HK-2 (cell line): Measurements from ENCODE around the gene ILF2.

ENCODE experiments used
- DNase-seq: peaks from one replicate; pipeline ENCODE4 v3.0.0-alpha.2; 2018; ENCODE audit not compliant: unreplicated experiment

Gene ILF2

DNA sequence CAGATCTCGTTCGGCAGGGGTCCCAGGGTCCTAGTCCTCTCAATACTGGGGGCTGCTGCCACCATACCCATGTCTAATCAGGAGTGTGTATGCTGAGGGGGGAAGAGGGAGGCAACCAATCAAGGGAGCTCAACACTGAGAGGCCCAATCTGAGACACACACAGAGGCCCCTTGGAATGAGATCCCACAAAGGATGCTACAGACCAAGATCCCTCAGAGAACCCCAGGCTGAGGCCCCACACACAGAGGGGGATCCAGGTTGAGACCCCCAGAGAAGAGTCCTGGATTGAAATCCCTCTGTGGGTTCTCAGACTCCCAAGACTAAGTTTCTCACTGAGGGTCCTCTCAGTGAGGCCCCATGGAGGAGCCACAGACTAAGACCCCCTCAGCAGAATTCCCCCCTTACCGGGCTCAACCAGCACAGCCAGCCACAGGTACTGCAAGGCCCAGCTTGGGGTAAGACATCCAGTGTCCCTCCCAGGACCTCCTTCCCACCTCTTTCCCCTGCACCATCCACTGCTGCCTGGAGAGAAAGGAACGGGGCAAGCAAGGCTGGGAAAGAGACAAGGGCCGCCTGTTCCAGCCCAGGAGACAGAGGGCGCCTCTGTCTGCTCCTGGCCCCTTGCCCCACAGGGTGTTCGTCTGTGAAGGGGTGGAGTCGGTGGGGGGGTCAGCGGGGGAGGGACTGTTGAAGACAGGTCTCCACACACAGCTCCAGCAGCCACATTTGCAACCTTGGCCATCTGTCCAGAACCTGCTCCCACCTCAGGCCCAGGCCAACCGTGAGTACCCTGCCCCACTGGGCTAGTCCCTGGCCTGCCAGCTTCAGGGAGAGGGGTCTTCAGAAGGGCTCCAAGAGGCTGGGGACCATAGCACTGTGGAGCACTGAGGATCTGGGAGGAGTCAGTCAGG lies 42.8 kb downstream of the ILF2 start, which contains the start of gene S100A1:
TSS of gene S100A1 (plus strand) at position 720 of the 912 bp plus-strand sequence. CDS start 2,088 bp downstream, outside the sequence.
- no peak for DNase-seq

DNA sequence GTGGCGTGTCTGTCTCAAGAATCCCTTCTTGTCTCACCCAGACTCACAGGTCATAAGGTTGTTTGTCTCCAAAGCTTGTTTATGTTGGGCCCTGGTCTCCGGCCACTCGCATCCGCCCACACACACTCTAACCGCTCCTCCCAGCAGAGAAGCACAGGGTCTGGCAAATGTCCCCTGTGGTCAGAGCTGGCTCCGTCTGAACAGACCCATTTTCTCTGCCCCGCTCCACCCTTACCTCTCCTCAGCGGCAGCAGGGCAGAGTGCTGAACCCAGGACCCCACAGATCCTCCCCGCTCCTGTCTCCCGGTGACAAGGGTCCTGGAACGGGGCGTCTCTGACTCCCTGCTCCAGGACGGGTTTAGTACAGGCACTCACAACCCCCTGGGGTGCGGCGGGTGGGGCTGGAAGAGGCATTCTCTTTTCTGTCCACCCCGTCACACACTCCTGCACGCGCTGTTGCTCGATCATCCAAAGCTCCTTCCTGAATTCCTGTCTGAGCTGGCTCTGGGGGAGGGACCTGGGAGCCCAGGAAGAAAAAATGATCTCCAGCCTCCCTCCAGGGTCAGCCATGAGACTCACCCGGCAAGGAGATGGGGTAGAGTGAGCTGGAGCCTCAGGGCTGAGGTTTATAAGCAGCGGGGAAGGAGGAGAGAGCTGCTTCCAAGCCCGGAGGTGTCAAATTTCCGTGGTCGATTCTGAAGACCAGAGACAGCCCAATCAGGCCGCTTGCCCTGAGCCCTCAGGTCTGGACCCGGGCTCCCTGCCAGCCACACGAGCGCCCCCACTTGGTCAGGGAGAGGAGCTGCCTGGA lies 43.7 kb downstream of the ILF2 start, which contains the start of gene S100A13:
TSS of gene S100A13 (minus strand) at position 602 of the 811 bp plus-strand sequence. CDS start 1,033 bp downstream, outside the sequence.
- peak; percentile 92 for DNase-seq

DNA sequence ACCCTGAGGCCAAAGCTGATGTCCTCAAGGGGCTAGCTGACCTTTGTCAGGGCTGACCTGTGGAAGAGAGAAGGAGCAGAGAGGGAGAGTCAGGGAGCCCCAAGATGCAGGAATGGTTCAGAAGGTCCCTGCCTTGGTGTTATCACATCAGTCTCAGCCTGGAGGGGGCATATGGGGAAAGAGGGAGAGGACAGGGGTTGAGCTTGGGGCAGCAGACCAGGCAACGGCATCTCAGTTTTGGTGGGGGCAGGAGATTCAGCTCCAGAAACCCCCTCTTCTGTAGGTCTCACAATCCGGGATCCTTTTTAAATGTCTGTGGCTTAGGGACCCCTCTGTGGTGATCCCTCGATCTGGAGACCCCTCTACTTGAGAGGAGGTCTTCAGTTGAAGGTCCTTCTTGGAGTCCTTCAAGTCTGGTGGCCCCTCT lies 44.3 kb downstream of the ILF2 start:
- no peak for DNase-seq

DNA sequence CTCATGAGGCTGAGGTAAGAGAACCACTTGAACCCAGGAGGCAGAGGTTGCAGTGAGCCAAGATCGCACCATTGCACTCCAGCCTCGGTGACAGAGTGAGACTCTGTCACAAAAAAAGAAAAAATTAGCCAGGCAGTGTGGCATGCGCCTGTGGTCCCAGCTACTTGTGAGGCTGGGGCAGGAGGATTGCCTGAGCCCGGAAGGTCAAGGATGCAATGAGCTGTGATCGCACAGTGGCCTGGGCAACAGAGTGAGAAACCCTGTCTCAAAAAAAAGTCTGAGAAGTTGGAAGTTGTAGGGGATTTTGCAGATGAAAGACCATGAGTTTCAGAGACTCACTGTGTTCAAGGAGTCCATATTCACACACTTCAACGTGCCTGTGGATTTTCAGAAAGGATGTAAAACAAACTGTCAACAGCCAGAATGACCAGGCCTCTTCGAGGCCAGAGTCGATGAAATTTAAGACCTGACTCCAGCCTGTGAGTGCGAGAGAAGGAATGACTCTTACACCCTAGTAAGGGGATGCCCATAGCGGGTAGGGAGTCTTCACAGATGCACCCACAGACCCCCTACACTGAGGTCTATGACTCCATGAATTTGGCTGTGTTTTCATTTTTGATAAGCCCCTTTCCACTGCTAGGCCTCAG lies 45.7 kb downstream of the ILF2 start:
- no peak for DNase-seq

DNA sequence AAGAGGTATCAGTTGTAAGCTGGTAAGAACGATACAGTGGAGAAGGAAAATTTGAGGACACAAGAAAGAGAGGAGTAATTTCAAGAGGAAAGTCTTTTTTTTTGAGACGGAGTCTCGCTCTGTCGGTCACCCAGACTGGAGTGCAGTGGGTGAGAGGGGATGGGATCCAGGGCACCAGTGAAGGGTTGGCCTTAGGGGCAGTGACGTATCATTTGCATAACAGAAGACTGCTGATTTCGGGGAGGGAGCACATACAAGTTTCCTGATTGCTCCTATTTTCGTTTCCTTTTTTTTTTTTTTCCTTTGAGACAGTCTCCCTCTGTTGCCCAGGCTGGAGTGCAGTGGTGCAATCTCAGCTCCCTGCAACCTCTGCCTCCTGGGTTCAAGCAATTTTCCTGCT lies 47.7 kb downstream of the ILF2 start:
- DNase-seq = no peak

DNA sequence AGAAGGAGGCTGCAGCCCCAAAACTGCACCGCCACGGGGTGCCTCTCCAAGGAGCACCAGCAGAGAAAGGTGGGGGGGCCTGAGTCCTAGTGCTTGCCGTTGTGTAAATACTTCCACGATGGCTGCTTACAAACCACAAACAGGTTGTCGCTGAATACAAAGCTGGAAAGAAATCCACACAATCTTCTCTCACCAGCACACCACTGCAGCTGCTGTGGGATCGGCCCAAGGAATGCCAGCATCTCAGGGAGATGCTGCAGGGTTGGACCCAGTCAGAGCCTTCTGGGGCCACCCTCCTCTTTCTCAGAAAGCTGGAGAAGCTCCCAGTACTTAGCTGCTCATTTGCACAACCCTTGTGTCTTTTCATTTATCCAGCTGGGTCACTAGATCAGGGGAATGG lies 51.6 kb downstream of the ILF2 start:
- DNase-seq = no peak

DNA sequence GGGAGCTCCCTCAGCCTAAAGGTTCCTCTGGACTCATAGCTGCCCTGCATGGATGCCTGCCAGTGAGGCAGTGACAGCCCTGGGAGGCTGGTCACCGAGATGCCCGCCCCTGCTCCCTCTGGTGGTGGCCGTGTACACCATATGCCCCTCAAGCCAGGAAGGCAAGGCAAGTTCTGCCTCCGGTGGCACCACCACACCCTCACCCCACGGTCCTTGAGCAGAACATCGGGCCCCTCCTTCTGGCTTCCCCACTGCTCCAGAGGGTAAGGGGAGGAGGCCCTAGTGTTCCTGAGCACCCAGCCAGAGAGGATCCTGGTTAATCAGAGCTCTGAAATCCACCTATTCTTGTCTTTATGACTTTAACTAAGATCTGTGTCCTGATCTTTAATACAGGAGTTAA lies 53.1 kb downstream of the ILF2 start:
- no peak for DNase-seq

DNA sequence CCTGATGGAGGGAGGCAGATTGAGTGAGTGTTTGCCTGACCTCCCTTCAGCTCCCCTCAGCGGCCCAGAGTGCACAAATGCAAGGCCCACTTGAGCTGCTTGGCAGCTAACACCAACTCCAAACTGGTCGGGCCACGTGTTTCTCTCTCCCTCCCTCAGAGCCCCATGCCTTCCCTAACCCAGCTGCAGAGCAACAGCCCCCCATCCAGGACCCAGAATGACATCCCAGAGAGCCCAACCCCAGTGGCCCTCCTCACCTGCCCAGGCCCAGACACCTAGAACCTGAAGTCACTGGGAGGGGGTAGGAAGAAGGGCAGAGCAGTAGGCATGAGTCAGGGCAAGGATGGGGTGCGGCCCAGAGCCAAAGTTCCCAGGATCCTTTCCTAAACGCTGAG lies 53.9 kb downstream of the ILF2 start:
- DNase-seq = no peak

DNA sequence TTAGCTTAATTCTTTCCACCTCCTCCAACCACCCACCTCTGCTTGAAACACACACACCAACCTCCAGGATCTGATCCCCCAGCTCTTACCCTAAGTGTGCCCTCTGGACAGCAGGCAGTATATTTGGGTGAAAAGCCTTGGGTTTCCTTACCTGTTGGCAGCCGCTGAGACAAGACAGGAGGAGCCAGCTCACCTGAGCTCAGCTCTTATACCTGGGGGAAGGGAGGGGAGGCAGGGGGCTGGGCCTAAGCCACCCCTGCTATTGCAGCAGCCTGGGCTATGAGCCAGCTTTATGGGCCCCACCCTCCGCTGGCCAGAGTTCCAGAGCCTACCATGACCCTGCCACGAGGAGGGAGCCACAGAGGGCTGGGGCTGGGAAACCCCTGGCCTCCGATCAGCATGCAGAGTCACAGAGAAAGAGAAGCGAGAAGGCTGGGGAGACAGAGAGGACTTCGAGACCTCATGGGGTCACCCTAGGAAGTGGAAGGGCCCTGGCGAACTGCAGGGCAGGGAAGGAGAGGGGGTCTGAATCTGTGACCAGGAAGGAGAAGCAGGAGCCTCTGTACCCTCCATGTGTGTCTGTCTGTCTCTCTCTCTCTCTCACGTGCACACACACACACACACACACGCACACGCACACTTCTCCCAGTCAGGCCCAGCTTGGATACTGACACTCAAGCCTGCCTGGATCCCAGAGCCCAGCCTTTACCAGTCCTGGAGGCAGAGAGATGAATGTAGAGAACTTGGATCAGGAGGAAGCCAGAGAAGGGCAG lies 54.5 kb downstream of the ILF2 start, which contains the start of gene S100A14:
TSS of gene S100A14 (minus strand) at position 182 of the 773 bp plus-strand sequence. CDS start 467 bp downstream, outside the sequence.
- no peak for DNase-seq

DNA sequence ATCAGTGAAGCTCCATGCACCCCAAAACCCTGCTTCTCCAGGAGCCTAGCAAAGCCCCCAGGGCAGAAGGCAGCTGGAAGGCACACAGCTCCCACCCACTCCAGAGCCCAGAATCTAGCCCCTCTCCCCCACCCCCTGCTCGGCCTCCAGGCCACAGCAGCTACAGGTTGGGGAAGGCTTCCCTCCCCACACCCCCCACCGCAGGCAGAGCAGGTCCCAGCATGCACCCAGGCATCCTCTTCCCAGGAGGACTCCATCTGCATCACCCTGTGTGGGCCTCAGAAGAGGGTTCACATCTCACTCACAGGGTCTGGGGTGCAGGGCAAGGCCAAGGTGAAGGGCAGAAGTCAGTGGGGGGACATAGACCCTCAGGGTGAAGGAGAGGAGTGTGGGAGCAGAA lies 55.4 kb downstream of the ILF2 start:
- no peak for DNase-seq

DNA sequence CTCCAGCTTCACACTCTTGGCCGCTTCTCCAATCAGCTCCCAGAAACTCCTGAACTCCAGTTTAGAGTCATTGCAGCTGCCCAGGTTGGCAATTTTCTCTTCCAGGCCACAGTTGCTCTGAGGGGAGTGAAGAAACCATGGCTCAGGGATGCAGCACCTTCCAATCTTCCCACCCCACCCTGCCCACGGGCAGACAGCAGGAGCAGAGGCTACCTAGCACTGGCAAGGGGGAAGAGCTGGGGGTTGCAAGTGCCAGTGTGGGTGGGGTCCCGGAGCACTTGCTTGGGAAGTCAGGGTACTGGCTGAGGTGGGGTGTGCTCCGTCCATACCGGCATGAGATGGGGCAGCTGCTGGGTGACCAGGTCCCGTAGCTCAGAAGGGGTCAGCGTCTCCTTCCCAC lies 55.9 kb downstream of the ILF2 start:
- no peak for DNase-seq

DNA sequence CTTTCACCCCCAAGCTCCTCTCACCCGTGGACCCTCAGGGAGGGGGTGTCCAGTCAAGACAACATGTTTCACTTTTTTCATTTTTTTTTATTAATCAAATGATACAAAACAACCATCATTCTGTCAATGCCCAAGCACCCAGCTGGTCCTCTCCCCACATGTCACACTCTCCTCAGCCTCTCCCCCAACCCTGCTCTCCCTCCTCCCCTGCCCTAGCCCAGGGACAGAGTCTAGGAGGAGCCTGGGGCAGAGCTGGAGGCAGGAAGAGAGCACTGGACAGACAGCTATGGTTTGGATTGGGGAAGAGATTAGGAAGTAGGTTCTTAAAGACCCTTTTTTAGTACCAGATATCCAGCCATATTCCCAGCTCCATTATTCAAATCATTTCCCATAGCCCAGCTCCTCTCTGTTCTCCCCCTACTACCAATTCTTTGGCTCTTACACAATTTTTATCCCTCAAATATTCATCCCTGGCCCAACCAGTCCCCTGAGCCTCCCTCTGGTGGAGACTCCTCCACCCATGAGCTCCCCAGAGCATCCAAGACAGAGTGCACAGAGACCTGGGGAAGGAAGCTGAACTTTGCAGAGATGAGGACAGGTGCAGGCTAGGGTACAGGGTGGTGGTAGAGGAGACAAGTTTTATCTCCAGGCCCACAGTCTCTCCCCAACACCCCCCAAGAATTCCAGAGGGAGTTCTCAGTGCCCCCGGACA lies 56.4 kb downstream of the ILF2 start:
- DNase-seq = no peak

DNA sequence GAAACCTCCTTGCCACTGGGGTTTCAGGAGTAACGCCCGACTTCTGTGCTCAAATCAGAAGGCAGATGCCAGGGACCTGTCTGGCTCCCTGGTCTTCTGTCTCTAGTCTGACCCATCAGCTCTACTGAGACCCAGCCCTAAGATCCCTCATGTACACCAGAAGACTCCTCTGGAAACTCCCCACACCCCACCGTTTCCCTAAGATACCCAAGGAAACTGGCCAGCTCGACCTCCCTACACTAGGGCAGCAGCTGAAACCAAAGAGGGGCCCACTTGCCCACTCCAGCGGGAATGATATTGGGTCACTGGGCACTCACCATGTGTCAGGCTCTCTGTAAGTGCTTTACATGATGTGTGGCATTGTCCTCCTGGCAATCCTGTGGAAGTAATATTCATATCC lies 57.4 kb downstream of the ILF2 start:
- no peak for DNase-seq

DNA sequence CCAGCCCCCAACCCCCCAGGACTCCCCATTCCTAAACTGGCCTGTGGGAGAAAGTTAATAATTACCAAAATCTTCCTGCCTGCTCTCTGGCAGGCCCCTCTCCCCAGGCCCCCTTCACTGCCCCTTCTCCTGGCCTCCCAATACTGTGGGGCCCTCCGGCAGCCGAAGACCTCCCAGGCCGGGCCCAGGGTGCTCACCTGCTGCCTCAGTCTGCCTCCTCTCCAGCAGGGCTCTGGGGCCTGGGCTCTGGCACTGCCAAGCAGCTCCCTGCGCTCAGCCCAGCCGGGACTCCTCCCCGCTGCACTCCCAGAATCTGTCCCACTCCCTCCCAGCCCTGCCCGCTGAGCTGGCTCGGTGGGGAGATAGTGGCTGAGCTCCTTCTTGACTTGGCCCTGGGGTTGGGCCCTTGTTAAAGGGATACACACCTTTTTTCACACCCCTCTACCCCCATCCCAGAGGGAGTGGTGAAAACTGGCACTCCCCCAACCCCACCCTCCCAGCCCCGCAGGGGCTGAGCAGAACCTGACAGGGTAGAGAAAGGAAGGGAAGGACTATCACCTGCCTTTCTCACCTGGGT lies 58.0 kb downstream of the ILF2 start, which contains the start of gene S100A16:
TSS of gene S100A16 (minus strand) at position 383 of the 577 bp plus-strand sequence. CDS start 4,986 bp downstream, outside the sequence.
- DNase-seq = peak; percentile 81

DNA sequence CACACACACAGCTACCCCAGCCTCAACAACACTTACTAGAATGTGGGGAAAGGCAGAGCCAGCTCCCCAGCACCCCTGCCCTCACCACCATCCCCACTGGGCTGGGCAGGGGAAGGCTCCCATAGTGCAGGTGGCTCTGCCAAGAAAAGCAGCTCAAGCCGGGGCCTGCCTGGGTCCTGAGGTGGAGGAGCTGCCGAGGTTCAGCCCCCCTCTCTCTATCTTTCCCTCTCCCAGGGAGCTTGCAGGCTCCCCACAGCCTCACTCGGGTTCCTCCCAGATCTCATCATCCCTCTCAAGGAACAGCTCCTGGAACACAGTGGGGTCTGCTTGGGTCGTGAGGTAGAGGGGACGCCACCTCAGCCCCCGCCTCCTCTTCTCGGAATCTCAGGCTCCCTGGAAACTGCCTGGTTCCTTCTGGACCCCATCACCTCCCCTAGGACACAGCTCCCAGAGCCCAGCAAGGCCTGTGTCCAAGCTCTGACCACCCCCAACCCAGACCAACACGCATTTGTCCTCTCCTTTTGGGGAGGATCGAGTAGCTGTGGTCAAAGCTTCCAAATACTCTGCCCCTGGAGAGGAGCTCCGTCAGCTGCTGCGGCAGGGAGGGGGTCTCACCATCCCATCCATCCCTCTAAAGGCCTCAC lies 58.6 kb downstream of the ILF2 start:
- DNase-seq = no peak
